NOMO-1 treated with dmso at 0.1 percent for 144 hours (cell line): Measurements from ENCODE around the gene FBXL13.
"Not testable (repeated sequence)": the region's sequence is repeated elsewhere in the genome, so short reads cannot be mapped to it uniquely, and the experiment has no call there.

Experiments used
- DNase-seq: peaks from one replicate; lab custom pipeline; 2025; ENCODE audit not compliant: unreplicated experiment; lab: John Stamatoyannopoulos, UW

Gene FBXL13

DNA sequence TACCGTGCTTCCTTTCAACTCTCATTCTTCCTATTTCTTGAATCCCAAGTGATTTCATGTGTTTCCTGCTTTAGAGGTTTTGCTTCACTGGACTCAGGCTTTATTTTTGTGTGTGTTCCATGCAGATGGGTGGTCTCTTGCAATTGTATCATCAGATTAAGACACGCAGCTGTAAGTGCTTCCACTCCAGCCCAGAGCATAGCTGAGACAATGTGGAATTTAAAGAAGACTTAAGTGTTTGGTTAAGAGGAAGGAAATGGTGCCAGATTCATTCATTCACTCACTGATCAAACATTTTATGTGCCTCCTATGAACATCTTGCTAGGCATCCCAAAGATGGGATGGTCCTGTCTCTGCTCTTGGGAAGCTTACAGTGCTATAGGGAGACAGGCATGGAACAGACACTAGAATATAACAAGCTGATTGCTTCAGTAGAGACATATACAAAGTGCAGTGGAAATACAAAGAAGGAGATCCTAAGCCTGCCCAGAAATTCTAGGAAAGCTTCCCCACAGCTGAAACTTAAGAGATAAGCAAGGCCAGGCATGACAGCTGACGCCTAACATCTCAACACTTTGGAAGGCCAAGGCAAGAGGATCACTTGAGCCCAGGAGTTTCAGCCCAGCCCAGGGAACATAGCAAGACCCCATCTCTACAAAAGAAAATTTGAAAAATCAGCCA, 207.9 kb downstream of the FBXL13 start:
- DNase-seq, result no peak

DNA sequence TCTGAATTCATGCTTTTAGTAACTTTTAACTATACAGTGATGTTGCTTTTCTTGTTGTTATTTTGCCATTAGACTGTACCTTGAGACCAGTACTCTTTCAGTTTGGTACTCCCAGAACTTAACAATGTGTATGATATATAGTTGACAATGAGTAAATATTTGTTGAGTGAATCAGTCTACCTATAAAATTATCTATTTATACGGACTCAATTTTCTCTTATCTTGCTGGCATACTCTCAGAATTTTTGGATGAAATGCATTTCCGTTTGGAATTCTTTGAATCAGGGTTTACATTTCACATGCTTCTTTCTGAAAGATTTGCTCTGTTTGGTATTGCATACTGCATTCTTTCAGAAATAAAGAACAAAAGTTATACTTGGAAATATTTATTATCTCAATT, 209.6 kb downstream of the FBXL13 start:
- DNase-seq, result no peak

GRCh38 chr7:102860351-102860811, 214.2 kb downstream of the FBXL13 start:
- no peak for DNase-seq

- DNase-seq, result no peak
These were observed 214.8 kb downstream of the FBXL13 start for GRCh38 chr7:102859799-102860125.

DNA sequence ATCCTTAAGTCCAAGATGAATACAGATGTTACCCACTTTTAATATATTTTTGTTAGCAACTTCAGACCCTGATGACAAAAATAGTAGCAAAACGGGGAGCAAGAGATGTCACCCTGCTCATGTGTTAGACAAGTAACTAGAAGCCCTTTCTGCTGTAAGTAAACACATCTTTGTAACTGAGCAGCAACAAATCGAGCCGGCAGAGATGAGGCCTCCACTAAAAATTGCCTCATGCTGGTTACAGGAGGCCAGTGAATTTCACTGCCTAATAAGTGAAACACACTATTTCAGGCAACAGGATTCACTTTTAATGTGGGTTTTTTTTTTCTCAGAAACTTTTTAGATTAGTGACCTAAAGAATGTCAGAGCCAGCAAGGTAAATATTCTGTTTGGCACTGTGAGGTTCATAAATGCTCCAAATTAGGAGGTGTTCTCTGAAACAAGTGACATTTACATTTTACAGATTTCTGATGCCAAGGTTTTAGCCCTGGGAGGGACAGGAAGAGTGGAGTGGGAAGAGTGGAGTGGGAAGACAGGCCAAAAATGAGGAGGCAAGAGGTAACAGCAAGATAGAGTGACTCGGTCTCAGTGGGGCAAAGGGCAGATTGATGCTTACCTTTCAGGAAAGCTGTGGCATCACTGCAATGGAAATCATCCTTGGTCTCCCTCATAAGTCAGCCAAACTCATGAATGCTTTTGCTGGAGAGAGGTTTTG, 215.4 kb downstream of the FBXL13 start:
- DNase-seq, result no peak

DNA sequence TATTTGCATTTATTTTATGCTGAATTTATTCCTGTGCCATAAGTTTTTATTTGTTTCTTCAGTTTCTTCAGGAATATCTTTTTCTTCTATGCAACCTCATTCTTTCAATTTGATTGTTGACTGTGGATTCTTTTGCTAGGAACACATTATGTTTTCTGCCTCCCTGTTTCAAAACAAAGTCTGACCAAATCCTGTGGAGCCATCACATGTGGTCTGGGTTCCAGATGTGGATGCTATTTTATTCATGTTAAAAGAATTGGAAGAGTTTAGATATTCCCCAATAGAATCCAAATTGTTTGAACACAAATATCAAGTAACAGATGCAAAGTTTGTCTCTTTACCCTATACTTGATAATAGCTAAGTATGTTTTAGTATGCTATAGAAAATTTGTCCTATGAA, 218.6 kb downstream of the FBXL13 start:
- DNase-seq, result no peak

DNA sequence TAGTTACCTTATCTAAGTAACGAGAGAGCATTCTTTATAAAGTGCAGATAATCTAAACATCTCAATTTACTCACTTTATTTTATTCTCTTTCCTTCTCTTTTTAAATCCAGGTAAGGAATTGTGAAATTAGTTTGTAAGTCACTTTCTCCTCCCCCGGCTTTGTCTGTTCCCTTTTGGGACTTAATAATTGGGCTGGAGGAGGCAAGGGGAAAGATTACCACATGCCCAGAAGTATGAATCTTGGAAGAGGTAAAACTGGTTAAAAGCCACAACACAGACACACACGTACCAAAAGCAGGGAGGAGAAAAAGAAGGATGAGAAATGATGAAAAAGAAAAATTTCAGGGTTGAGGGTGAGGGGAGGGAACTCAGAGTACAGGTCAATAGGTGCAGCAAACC, 225.1 kb downstream of the FBXL13 start:
- no peak for DNase-seq

DNA sequence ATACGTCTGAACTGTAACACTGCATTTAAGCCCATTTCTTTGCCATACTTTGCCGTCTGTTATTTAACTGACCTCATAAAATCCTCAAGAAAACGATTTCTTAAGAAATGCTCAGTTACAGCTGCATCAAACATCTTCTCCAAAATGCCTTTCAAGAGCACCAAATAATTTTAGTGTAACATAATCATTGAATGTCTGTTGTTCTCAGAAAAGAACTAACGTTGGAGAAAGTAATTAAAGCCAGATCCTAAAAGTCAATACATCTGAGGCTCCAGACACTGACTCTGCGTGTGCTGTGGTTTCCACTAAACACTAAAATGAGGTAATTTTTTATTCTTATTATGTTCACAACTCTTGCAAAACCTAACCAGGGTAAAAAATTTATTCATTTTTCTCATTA, 225.5 kb downstream of the FBXL13 start:
- no peak for DNase-seq

DNA sequence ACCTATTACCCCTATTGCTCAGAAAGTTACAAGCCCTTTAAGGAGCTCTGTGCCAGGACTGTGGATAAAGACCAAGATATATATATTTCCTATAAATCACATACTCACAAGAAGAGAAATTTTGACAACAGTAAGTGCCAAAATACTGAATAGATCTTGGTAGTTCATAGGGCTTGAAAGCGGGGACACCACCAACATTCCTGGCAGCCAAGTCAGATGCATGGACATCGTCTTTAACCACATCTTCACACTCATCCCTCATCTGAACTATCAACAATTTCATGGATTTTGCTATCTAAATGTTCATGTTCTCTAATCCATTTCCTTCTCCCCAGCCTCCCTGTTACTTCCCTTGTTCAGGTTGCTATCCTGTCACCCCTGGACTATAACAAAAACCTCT, 229.2 kb downstream of the FBXL13 start:
- no peak for DNase-seq

DNA sequence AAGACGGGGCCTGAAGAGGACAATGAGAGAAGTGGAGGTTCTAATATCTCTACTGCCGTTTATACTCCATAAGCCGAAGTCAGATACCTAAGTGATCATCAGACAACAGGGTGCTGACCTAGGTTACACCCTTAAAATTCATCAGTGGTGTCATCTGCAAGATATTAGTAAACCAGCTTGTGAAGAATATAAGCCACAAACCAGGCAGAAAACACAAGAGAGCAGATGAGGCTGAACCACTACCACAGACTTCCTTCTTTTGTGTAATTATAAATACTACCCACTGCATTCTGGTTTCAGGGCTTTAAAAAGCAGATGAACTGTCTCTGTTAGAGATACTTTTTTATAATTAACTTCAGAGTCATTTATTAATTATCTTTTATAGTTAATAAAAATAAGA, 230.7 kb downstream of the FBXL13 start:
- DNase-seq, result peak; percentile 0

- no peak for DNase-seq
These were observed 232.3 kb downstream of the FBXL13 start for GRCh38 chr7:102842284-102842683.

- DNase-seq, result no peak
These were observed 233.3 kb downstream of the FBXL13 start for GRCh38 chr7:102841290-102841689.

GRCh38 chr7:102840404-102840803, 234.2 kb downstream of the FBXL13 start:
- no peak for DNase-seq

GRCh38 chr7:102838572-102839101, 236.0 kb downstream of the FBXL13 start:
- not testable (repeated sequence) for DNase-seq

GRCh38 chr7:102837802-102838201, 236.8 kb downstream of the FBXL13 start:
- no peak for DNase-seq

DNA sequence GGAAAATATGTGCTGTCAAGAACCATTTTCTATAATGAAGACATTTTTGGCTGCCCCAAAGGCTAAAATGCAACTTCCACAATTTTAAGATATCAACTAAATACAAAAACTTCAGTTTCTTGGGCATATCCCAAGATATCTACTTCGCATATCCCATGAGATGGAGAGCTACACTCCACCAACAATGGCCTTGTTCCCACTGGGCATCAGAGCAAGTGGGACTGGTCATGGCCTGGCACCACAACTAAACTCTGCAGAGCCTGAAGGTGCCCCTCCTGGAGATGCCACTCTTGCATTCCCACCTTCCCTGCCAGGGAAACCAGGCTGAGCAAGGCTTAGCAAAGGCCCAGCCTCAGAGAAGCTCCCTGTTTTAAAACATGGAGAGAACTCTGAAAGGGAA, 237.6 kb downstream of the FBXL13 start:
- DNase-seq, result no peak

- DNase-seq, result no peak
These were observed 238.2 kb downstream of the FBXL13 start for GRCh38 chr7:102836191-102836919.

GRCh38 chr7:102834999-102835398, 239.6 kb downstream of the FBXL13 start:
- DNase-seq, result no peak

- no peak for DNase-seq
These were observed 240.1 kb downstream of the FBXL13 start for GRCh38 chr7:102834466-102834865.

- DNase-seq, result no peak
These were observed 241.3 kb downstream of the FBXL13 start for GRCh38 chr7:102833343-102833742.

GRCh38 chr7:102832674-102833073, 241.9 kb downstream of the FBXL13 start:
- no peak for DNase-seq

DNA sequence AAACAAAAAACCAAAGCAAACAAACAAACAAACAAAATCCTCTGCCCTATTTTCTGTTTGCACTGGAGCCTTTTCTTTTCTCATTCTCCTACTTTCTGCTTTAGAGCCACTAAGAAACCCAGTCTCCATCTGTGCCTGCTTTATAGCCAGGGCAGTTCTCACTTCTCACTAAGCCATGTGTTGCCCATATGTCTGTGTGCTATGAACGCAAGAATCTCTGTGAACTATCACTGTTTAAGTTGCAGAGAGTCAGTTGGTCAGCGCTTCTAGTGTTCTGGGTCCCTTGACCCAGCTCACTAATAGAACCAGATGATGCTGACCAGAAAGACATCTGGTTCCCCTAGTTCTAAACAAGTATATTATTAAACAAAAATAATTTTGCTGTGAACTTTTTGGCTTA, 244.4 kb downstream of the FBXL13 start:
- no peak for DNase-seq
